CD4-positive, alpha-beta T cell treated with Interleukin-6 for 4 hours (primary cell): ENCODE data around the gene MVP.
"Not testable (repeated sequence)": the region's sequence is repeated elsewhere in the genome, so short reads cannot be mapped to it uniquely, and the experiment has no call there.

Source experiments
- DNase-seq: peaks from one replicate; pipeline ENCODE4 v3.0.0-alpha.2; 2020; ENCODE audit warnings: mixed read lengths

The MVP gene

GRCh38 chr16:29820271-29820701, at the start of gene MVP:
Gene MVP (plus strand): TSS chr16:29820462. CDS start chr16:29830550, 10,088 bp downstream.
- peak; percentile 73 for DNase-seq

GRCh38 chr16:29772330-29772729, 47.9 kb upstream of the MVP start:
- not testable (repeated sequence) for DNase-seq

- DNase-seq: no peak
Measured at GRCh38 chr16:29774730-29775129, 45.5 kb upstream of the MVP start.

GRCh38 chr16:29775742-29776408, 44.4 kb upstream of the MVP start:
- no peak for DNase-seq

- no peak for DNase-seq
Measured at GRCh38 chr16:29777576-29778350, 42.5 kb upstream of the MVP start, which contains the start of gene ZG16. Gene ZG16 (plus strand): TSS chr16:29778256. CDS start chr16:29779267, 1,011 bp downstream.

GRCh38 chr16:29779474-29779873, 40.8 kb upstream of the MVP start:
- no peak for DNase-seq

GRCh38 chr16:29783094-29783953, 36.9 kb upstream of the MVP start:
- DNase-seq: not testable (repeated sequence)

GRCh38 chr16:29784157-29784556, 36.1 kb upstream of the MVP start:
- DNase-seq: peak; percentile 47

GRCh38 chr16:29784901-29785500, 35.3 kb upstream of the MVP start:
- DNase-seq: peak; percentile 84

GRCh38 chr16:29787155-29787554, 33.1 kb upstream of the MVP start:
- not testable (repeated sequence) for DNase-seq

GRCh38 chr16:29789775-29790182, 30.5 kb upstream of the MVP start:
- no peak for DNase-seq

GRCh38 chr16:29790183-29790948, 29.9 kb upstream of the MVP start, which contains the start of gene KIF22:
Gene KIF22 (plus strand): TSS chr16:29790751. CDS start chr16:29790760, 9 bp downstream.
- DNase-seq: peak; percentile 100

- DNase-seq: no peak
Measured at GRCh38 chr16:29790949-29791844, 29.1 kb upstream of the MVP start.

- no peak for DNase-seq
Measured at GRCh38 chr16:29791845-29792807, 28.1 kb upstream of the MVP start.

GRCh38 chr16:29793153-29793552, 27.1 kb upstream of the MVP start:
- not testable (repeated sequence) for DNase-seq

GRCh38 chr16:29794231-29794710, 26.0 kb upstream of the MVP start:
- no peak for DNase-seq

- DNase-seq: no peak
Measured at GRCh38 chr16:29802416-29802935, 17.8 kb upstream of the MVP start.

- no peak for DNase-seq
Measured at GRCh38 chr16:29804020-29804419, 16.2 kb upstream of the MVP start.
